Smooth muscle cell (in vitro differentiated cells): ENCODE data around the gene CARMIL3. TPM values are rescaled to one million over a fixed set of nuclear protein-coding genes. Genes with fewer than 3 reads are reported as not detected.

Experiments used
- DNase-seq: peaks from one replicate; lab custom pipeline; 2025; ENCODE audit not compliant: unreplicated experiment; lab: John Stamatoyannopoulos, UW
- H2AFZ ChIP-seq: fragments of 200-600 bp; sonication (generic); 2 replicates; pipeline ENCODE4 v1.6.0; 2016; ENCODE audit warnings: antibody characterized with exemption, low read depth, mild to moderate bottlenecking
- H3F3A ChIP-seq: fragments of 200-600 bp; sonication (generic); 2 replicates; pipeline ENCODE4 v1.6.0; 2017; ENCODE audit warnings: antibody characterized with exemption, low read depth
- H3K27ac ChIP-seq: fragments of 200-600 bp; sonication (generic); 2 replicates; pipeline ENCODE4 v1.5.1; 2016; ENCODE audit warnings: low read depth, mild to moderate bottlenecking
- H3K27me3 ChIP-seq: fragments of 200-600 bp; sonication (generic); 2 replicates; pipeline ENCODE4 v1.6.1; 2016; ENCODE audit warnings: low read depth, mild to moderate bottlenecking
- H3K36me3 ChIP-seq: fragments of 200-600 bp; sonication (generic); 2 replicates; pipeline ENCODE4 v1.5.1; 2016; ENCODE audit warnings: low read depth
- H3K4me1 ChIP-seq: fragments of 200-600 bp; sonication (generic); 2 replicates; pipeline ENCODE4 v1.5.1; 2016; ENCODE audit warnings: low read depth
- H3K4me2 ChIP-seq: fragments of 200-600 bp; sonication (generic); 2 replicates; pipeline ENCODE4 v1.6.0; 2016; ENCODE audit warnings: mild to moderate bottlenecking
- H3K4me3 ChIP-seq: fragments of 200-600 bp; sonication (generic); 2 replicates; pipeline ENCODE4 v1.5.1; 2016; ENCODE audit warnings: mild to moderate bottlenecking
- H3K79me2 ChIP-seq: fragments of 200-600 bp; sonication (generic); 2 replicates; pipeline ENCODE4 v1.6.0; 2016; ENCODE audit warnings: low read depth, mild to moderate bottlenecking
- H3K9ac ChIP-seq: fragments of 200-600 bp; sonication (generic); 2 replicates; pipeline ENCODE4 v1.6.0; 2016; ENCODE audit warnings: low read depth
- H3K9me3 ChIP-seq: fragments of 200-600 bp; sonication (generic); replicated peaks from 2 replicates; pipeline ENCODE4 v1.5.1; 2016; ENCODE audit warnings: low read depth
- H4K20me1 ChIP-seq: fragments of 200-600 bp; sonication (generic); 2 replicates; pipeline ENCODE4 v1.6.0; 2016; ENCODE audit warnings: low read depth
- WGBS: methylation state at CpG from one replicate; pipeline ENCODE4 v1.1.7; 2016; ENCODE audit warnings: low lambda C conversion rate; 5-methylcytosine and 5-hydroxymethylcytosine counted together
- polyA plus RNA-seq: library from polyadenylated mRNA; unstranded; fragments of >200 nt; fragmentation: Nextera tagmentation; extraction: Ambion mirVana; gene quantifications from 2 replicates; pipeline ENCODE4 v1.2.1, GENCODE V29; 2016
- total RNA-seq: library from RNA; depleted of rRNA; stranded (reverse); fragments of >200 nt; gene quantifications from 2 replicates; pipeline ENCODE4 v1.2.3, GENCODE V29; 2014
- TF ChIP-seq, protein P1 (sequence below): fragments of 200-600 bp; sonication (generic); IDR thresholded peaks from 2 replicates; pipeline ENCODE4 v1.5.1; 2017; ENCODE audit warnings: borderline replicate concordance, mild to moderate bottlenecking, antibody characterized with exemption; ENCODE audit not compliant: insufficient read depth, poor library complexity, severe bottlenecking

The CARMIL3 gene
- total and polyA plus RNA-seq, 2 experiments from 2014 or later: not detected

DNA sequence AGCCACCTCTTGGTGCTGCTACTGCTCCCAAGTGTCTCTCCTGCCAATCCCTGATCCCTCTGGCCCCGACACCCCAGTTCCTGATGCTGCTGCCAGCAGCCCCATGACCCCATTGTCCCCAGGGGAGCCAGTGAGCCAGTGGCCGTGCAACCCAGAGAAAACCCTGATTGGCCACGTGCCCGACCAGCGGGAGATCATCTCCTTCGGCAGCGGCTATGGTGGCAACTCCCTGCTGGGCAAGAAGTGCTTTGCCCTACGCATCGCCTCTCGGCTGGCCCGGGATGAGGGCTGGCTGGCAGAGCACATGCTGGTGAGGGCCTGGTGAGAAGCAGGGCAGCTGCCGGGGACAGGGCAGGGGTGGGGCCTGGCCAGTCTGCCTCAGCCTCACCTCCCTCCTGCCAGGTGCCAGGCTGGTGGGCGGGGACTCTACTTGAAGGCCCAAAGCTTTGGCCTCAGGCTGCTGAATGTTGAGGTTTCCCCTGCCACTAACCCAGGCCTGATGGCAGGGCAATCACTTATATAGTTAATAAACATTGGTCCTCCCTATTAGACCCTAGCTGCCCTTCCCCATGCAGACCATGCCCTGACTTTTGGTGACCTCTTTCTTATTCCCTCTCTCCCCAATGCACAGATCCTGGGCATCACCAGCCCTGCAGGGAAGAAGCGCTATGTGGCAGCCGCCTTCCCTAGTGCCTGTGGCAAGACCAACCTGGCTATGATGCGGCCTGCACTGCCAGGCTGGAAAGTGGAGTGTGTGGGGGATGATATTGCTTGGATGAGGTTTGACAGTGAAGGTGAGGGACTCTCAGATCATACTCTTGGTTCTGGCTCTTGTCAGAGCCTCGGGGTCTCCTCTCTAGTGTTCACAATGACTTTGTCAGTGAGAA lies 47.4 kb downstream of the CARMIL3 start:
- Histone ChIP-seq H3K4me1 (peaks cover 9% of the 10 kb centered on the region), H3K4me3 (no peak overlapping the region), H3K4me2 (no peak overlapping the region), H3K9ac (no peak overlapping the region), H4K20me1 (no peaks in the 10 kb centered on the region), H3K9me3 (no peaks in the 10 kb centered on the region), H3F3A (no peaks in the 10 kb centered on the region), H3K27ac (no peak overlapping the region), H3K79me2 (peaks cover 15% of the 10 kb centered on the region), H3K36me3 (no peaks in the 10 kb centered on the region), H3K27me3 (no peaks in the 10 kb centered on the region), H2AFZ (no peak overlapping the region)
- DNase-seq: no peak
- TF ChIP-seq, protein P1, sequence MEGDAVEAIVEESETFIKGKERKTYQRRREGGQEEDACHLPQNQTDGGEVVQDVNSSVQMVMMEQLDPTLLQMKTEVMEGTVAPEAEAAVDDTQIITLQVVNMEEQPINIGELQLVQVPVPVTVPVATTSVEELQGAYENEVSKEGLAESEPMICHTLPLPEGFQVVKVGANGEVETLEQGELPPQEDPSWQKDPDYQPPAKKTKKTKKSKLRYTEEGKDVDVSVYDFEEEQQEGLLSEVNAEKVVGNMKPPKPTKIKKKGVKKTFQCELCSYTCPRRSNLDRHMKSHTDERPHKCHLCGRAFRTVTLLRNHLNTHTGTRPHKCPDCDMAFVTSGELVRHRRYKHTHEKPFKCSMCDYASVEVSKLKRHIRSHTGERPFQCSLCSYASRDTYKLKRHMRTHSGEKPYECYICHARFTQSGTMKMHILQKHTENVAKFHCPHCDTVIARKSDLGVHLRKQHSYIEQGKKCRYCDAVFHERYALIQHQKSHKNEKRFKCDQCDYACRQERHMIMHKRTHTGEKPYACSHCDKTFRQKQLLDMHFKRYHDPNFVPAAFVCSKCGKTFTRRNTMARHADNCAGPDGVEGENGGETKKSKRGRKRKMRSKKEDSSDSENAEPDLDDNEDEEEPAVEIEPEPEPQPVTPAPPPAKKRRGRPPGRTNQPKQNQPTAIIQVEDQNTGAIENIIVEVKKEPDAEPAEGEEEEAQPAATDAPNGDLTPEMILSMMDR: no peak
- WGBS: 97% methylated on average over 16 of the region's 17 CpGs

DNA sequence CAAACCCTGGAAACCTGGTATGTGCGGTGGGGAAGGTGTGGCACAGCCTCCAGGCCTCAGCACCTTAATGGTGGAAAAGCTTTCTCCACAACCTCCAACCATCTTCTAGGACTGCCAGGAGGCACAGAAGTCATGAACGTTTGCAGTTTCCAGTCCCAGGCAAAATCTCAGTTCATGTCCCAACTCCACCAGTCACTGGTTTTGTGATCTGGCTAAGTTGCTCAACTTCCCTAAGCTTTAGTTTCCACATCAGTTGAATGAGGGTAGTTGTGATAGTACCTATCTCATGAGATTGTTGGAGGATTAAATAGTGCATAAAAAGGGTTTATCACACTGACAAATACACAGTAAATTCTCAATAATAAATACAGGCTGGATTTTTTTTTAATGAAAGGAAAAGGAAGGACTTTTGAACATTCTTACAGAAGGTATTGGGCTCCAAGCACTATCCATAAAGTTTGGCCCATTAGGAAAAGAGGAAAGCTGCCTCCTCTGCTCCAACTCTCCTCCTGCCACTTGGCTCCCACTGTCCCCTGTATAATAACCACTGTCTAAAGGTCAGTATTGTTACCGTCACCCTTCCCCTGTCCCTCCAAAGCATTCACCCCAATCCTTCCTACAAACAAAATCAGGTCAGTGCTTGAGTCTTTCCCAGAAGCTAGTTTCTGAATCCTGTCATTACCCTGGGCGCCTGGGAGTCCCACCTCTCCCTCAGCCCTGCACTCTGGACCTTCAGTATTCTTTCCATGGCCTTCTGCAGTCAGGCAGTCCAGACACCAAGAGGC lies 48.6 kb downstream of the CARMIL3 start:
- Histone ChIP-seq H3F3A (no peaks in the 10 kb centered on the region), H4K20me1 (no peaks in the 10 kb centered on the region), H3K4me3 (no peak overlapping the region), H3K4me1 (peaks cover 4% of the 10 kb centered on the region), H3K27me3 (no peaks in the 10 kb centered on the region), H2AFZ (no peak overlapping the region), H3K4me2 (no peak overlapping the region), H3K9me3 (no peaks in the 10 kb centered on the region), H3K27ac (no peak overlapping the region), H3K9ac (no peak overlapping the region), H3K79me2 (peaks cover 14% of the 10 kb centered on the region), H3K36me3 (no peaks in the 10 kb centered on the region)
- TF ChIP-seq, protein P1: no peak
- DNase-seq: no peak
- 95% methylated on average over 4 of the region's 4 CpGs for WGBS

DNA sequence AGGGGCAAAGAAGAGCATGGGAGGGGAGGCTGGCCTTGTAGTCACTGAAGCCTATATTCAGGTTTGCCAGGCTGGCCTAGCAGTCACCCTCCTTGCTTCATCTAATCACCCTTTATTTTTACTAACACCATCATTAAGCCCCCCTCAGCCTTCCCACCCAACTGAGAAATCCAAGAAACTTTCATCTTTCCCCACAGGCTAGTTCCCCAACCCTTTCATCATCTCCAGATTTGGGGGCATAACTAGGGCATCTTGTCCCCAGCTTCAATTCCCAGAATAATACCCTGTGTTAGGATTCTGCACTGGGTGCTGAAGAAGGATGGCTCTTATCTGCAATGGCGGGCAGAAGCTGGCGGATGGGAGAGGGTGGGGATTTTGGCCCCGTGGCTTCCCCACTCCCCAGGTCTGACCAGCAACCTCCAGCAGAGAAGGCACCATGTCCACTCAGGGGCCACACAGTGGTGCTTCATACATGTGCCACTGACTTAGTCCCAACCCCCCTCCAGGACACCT lies 49.2 kb downstream of the CARMIL3 start:
- Histone ChIP-seq H3K36me3 (no peaks in the 10 kb centered on the region), H3K9ac (no peak overlapping the region), H3K79me2 (peaks cover 9% of the 10 kb centered on the region), H3K27ac (no peak overlapping the region), H3K4me3 (no peak overlapping the region), H3K9me3 (no peaks in the 10 kb centered on the region), H3K4me1 (no peaks in the 10 kb centered on the region), H3K4me2 (no peak overlapping the region), H3K27me3 (no peaks in the 10 kb centered on the region), H2AFZ (no peak overlapping the region), H4K20me1 (no peaks in the 10 kb centered on the region), H3F3A (no peaks in the 10 kb centered on the region)
- 95% methylated on average over 3 of the region's 3 CpGs for WGBS
- DNase-seq: no peak
- TF ChIP-seq, protein P1: no peak
